HepG2 (cell line): Measurements from ENCODE around the gene ANTXR1. TPM values are rescaled to one million over a fixed set of nuclear protein-coding genes. Genes with fewer than 3 reads are reported as not detected.

Source experiments
- CREB3 ChIP-seq: sonication (generic); formaldehyde crosslinking; IDR thresholded peaks from 2 replicates; pipeline ENCODE4 v1.5.0; 2020; ENCODE audit warnings: missing genetic modification reagents
- DPF2 ChIP-seq: sonication (generic); formaldehyde crosslinking; IDR thresholded peaks from 2 replicates; pipeline ENCODE4 v1.4.0; 2020; ENCODE audit warnings: mild to moderate bottlenecking, low read depth, missing genetic modification reagents, borderline replicate concordance
- EHMT2 ChIP-seq: fragments of 200-600 bp; sonication (generic); IDR thresholded peaks from 2 replicates; pipeline ENCODE4 v1.7.0; 2017; ENCODE audit warnings: antibody characterized with exemption, low read depth, low read length, borderline replicate concordance
- NFRKB ChIP-seq: fragments of 450-650 bp; IDR thresholded peaks from 2 replicates; pipeline ENCODE4 v1.6.1; 2017
- NR2F1 ChIP-seq, 2 experiments: fragments of 450-650 bp in 1 of 2; formaldehyde crosslinking in 1 of 2; IDR thresholded peaks; 2 replicates each; pipeline versions ENCODE4 v1.5.0 to v1.6.1; 2016 to 2020; ENCODE audit warnings: mild to moderate bottlenecking in 1 of 2, missing compliant biosample characterization in 1 of 2, missing genetic modification reagents in 1 of 2, moderate library complexity in 1 of 2
- PBX3 ChIP-seq: sonication (generic); formaldehyde crosslinking; IDR thresholded peaks from 2 replicates; pipeline ENCODE4 v1.8.1; 2023; ENCODE audit warnings: missing genetic modification reagents, inconsistent platforms, borderline replicate concordance
- PHF21A ChIP-seq: sonication (generic); formaldehyde crosslinking; IDR thresholded peaks from 2 replicates; pipeline ENCODE4 v1.5.0; 2020; ENCODE audit warnings: mild to moderate bottlenecking, missing genetic modification reagents
- PHF5A ChIP-seq: IDR thresholded peaks from one replicate; pipeline ENCODE4 v1.6.1; 2018; ENCODE audit warnings: low read depth, missing genetic modification reagents; ENCODE audit not compliant: unreplicated experiment
- RARG ChIP-seq: sonication (generic); formaldehyde crosslinking; IDR thresholded peaks from 2 replicates; pipeline ENCODE4 v1.4.0; 2020; ENCODE audit warnings: low read depth, mild to moderate bottlenecking, missing genetic modification reagents
- SCMH1 ChIP-seq: sonication (generic); formaldehyde crosslinking; IDR thresholded peaks from 2 replicates; pipeline ENCODE4 v1.9.0; 2021; ENCODE audit warnings: missing genetic modification reagents, mild to moderate bottlenecking, borderline replicate concordance
- SRSF1 ChIP-seq: fragments of 200-400 bp; formaldehyde crosslinking; optimal IDR thresholded peaks from 2 replicates; pipeline ENCODE3; 2017; ENCODE audit warnings: mild to moderate bottlenecking, low read depth, low read length, moderate library complexity
- XBP1 ChIP-seq: sonication (generic); formaldehyde crosslinking; IDR thresholded peaks from 2 replicates; pipeline ENCODE4 v1.5.0; 2020; ENCODE audit warnings: missing genetic modification reagents
- ZBED4 ChIP-seq: sonication (generic); formaldehyde crosslinking; IDR thresholded peaks from 2 replicates; pipeline ENCODE4 v1.4.0; 2020; ENCODE audit warnings: missing genetic modification reagents, borderline replicate concordance
- ZBTB42 ChIP-seq: sonication (generic); formaldehyde crosslinking; IDR thresholded peaks from 2 replicates; pipeline ENCODE4 v1.5.0; 2020; ENCODE audit warnings: mild to moderate bottlenecking, missing genetic modification reagents
- ZBTB46 ChIP-seq: sonication (generic); formaldehyde crosslinking; IDR thresholded peaks from 2 replicates; pipeline ENCODE4 v1.4.0; 2020; ENCODE audit warnings: mild to moderate bottlenecking, missing genetic modification reagents, borderline replicate concordance
- ZFP37 ChIP-seq: sonication (generic); formaldehyde crosslinking; IDR thresholded peaks from 2 replicates; pipeline ENCODE4 v1.4.0; 2020; ENCODE audit warnings: missing genetic modification reagents, borderline replicate concordance
- ZNF557 ChIP-seq: sonication (generic); formaldehyde crosslinking; IDR thresholded peaks from 2 replicates; pipeline ENCODE4 v1.4.0; 2020; ENCODE audit warnings: missing genetic modification reagents
- ZNF724P ChIP-seq: sonication (generic); formaldehyde crosslinking; IDR thresholded peaks from 2 replicates; pipeline ENCODE4 v1.8.0; 2022; ENCODE audit warnings: missing genetic modification reagents, borderline replicate concordance
- polyA plus RNA-seq, 8 experiments: library from polyadenylated mRNA; depleted of rRNA in 3 of 8; stranded (reverse) in 7 of 8; unstranded in 1 of 8; fragments of >200 nt; fragmentation: Illumina TruSeq in 4 of 8; extraction: Trizol in 4 of 8; gene quantifications; 2 replicates each; pipeline versions ENCODE4 v1.2.1 to v1.2.3, GENCODE V29; 2011 to 2016; ENCODE audit warnings: low read depth in 4 of 8, missing spikeins in 1 of 8, mixed read lengths in 1 of 8; ENCODE audit not compliant: insufficient read depth in 1 of 8
- total RNA-seq, 5 experiments: library from RNA; depleted of rRNA; stranded (reverse); fragments of >200 nt; fragmentation: Illumina TruSeq; extraction: Trizol; gene quantifications; 2 replicates each; pipeline ENCODE4 v1.2.3, GENCODE V29; 2016; ENCODE audit warnings: low read depth in 1 of 5
- TF ChIP-seq, protein P1 (sequence below): sonication (generic); formaldehyde crosslinking; IDR thresholded peaks from 2 replicates; pipeline ENCODE4 v1.4.0; 2020; ENCODE audit warnings: mild to moderate bottlenecking, missing genetic modification reagents
- TF ChIP-seq, protein P2 (sequence below), 2 experiments: fragments of 450-650 bp in 1 of 2; sonication (generic) in 1 of 2; formaldehyde crosslinking; IDR thresholded peaks; 2 replicates each; pipeline versions ENCODE4 v1.5.0 to v1.8.0; 2020 to 2022; ENCODE audit warnings: mild to moderate bottlenecking in 1 of 2, missing genetic modification reagents in 1 of 2

ANTXR1 gene
- total and polyA plus RNA-seq, 2 of the 13 experiments (the other 11 are each of a cell fraction or from before 2014, with no cell fraction given): 4.5 to 12.7 TPM

- 0 out of 2 replicates have a peak, but pooled peaks have one; percentile 17 for TF ChIP-seq PHF21A (CRISPR knock-in tag)
- TF ChIP-seq ZBTB42 (CRISPR knock-in tag): no peak
- no peak for TF ChIP-seq ZBTB46 (CRISPR knock-in tag)
- no peak for TF ChIP-seq SCMH1 (CRISPR knock-in tag)
- TF ChIP-seq NFRKB: no peak
- no peak for TF ChIP-seq RARG (CRISPR knock-in tag)
- TF ChIP-seq ZNF724P (CRISPR knock-in tag): no peak
- TF ChIP-seq ZBED4 (CRISPR knock-in tag): no peak
- TF ChIP-seq PHF5A (CRISPR knock-in tag): no peak
- TF ChIP-seq, protein P1, sequence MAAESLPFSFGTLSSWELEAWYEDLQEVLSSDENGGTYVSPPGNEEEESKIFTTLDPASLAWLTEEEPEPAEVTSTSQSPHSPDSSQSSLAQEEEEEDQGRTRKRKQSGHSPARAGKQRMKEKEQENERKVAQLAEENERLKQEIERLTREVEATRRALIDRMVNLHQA (CRISPR knock-in tag): no peak
- TF ChIP-seq SRSF1: no peak
- TF ChIP-seq EHMT2: no peak; the same call in 1 of the 2 replicates
- TF ChIP-seq NR2F1 (CRISPR knock-in tag; IDR thresholded peaks at IDR 0.05): no peak
- no peak for TF ChIP-seq XBP1
- no peak for TF ChIP-seq PBX3 (CRISPR knock-in tag)
- TF ChIP-seq DPF2 (CRISPR knock-in tag): no peak
- TF ChIP-seq ZNF557: no peak
- TF ChIP-seq, protein P2, sequence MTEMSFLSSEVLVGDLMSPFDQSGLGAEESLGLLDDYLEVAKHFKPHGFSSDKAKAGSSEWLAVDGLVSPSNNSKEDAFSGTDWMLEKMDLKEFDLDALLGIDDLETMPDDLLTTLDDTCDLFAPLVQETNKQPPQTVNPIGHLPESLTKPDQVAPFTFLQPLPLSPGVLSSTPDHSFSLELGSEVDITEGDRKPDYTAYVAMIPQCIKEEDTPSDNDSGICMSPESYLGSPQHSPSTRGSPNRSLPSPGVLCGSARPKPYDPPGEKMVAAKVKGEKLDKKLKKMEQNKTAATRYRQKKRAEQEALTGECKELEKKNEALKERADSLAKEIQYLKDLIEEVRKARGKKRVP (CRISPR knock-in tag; IDR thresholded peaks at IDR 0.05): peak in 1 of 2 experiments; percentile 84; a peak in 2 of 4 replicates
- TF ChIP-seq CREB3 (CRISPR knock-in tag): no peak
- TF ChIP-seq ZFP37: 0 out of 2 replicates have a peak, but pooled peaks have one; percentile 35
These were observed 187.1 kb downstream of the ANTXR1 start (continued) for GRCh38 chr2:69200107-69200520.
